Fibroblast of villous mesenchyme (primary cell): ENCODE measurements around the gene CAPN9. TPM values are rescaled to one million over a fixed set of nuclear protein-coding genes. Genes with fewer than 3 reads are reported as not detected.

ENCODE experiments used
- DNase-seq: peaks from one replicate; pipeline ENCODE4 v3.0.0-alpha.2; 2010; ENCODE audit warnings: low read depth
- H3K4me3 ChIP-seq: 2 replicates; pipeline ENCODE4 v1.5.1; 2011; ENCODE audit warnings: low read depth, mild to moderate bottlenecking, low read length
- total RNA-seq: library from RNA; depleted of rRNA; stranded (reverse); fragments of >200 nt; gene quantifications from 2 replicates; pipeline ENCODE4 v1.2.3, GENCODE V29; 2012
- TF ChIP-seq, protein P1 (sequence below): IDR thresholded peaks from 2 replicates; pipeline ENCODE4 v1.5.1; 2012; ENCODE audit warnings: low read depth, mild to moderate bottlenecking, low read length; ENCODE audit not compliant: insufficient read depth

CAPN9 gene
- total RNA-seq, 1 donor = not detected

GRCh38 chr1:230807029-230807428 is 59.8 kb downstream of the CAPN9 start:
- TF ChIP-seq, protein P1, sequence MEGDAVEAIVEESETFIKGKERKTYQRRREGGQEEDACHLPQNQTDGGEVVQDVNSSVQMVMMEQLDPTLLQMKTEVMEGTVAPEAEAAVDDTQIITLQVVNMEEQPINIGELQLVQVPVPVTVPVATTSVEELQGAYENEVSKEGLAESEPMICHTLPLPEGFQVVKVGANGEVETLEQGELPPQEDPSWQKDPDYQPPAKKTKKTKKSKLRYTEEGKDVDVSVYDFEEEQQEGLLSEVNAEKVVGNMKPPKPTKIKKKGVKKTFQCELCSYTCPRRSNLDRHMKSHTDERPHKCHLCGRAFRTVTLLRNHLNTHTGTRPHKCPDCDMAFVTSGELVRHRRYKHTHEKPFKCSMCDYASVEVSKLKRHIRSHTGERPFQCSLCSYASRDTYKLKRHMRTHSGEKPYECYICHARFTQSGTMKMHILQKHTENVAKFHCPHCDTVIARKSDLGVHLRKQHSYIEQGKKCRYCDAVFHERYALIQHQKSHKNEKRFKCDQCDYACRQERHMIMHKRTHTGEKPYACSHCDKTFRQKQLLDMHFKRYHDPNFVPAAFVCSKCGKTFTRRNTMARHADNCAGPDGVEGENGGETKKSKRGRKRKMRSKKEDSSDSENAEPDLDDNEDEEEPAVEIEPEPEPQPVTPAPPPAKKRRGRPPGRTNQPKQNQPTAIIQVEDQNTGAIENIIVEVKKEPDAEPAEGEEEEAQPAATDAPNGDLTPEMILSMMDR = no peak

DNA sequence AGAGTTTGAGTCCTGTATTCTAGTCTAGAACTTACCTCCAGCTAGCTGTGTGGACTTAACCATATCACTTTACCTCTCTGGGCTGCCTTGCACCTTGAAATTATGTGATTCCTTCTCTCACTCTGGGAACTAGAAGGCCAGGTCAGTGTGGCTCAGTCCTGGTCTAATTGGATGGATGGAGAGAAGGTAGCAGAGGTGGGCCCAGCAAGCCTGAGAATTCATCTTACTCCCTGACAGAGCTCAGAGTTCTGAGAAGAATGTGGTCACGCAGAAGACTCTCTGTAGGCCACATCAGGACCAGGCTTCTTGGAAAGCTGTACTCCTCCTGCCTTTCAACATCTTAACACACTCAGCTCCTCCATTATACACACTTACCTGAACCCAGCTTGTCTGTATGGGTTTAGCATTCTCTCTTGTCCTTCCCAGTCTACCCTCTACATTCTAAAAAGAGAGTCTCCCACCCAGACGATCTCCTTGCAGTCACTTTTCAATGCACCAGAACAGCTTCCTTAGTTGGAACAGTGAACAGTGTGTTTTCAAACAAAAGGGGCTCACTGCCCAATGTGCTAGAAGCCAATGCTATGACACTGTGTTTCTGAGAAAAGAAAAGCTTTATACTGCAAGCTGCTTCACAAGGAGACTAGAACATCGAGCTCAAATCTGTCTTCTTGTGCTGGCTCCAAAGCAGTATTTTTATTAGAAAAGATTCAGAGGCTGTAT is 60.5 kb downstream of the CAPN9 start:
- no peak for DNase-seq

More at GRCh38 chr1:230807029-230807428, 59.8 kb downstream of the CAPN9 start:
- no peak for DNase-seq
- no peak overlapping the region for H3K4me3 ChIP-seq

DNA sequence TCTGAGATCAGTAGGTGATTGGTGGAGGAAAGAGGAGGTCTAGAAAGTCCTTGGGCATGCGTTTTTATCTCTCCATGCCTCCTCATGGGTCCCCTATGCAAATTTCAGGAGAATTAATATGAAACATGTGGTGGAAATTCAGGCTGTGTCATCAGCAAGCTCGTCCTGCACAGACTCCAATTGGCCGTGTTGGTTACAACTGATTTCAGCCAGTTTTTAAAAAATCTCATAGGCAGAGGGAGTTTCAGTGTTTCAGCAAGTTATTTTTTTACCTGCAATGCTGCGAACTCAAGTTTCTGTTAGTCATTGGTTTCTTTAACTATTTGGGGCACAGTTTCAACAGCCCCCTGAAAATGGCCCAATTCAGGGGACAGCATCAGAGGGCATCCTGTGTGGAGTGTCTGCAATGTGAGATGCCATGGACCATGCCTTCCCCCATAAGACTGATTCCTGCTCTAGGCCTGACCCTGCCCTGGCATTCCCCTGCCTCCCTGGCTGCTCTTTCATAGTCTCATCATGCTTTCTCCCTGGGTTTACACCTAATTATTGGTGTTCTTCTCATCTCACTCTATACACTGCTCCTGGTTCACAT is 61.2 kb downstream of the CAPN9 start:
- no peak overlapping the region for H3K4me3 ChIP-seq
- DNase-seq = no peak
- TF ChIP-seq, protein P1 = no peak

More for the DNA sequence above, 60.5 kb downstream of the CAPN9 start:
- TF ChIP-seq, protein P1 = no peak
- no peak overlapping the region for H3K4me3 ChIP-seq

DNA sequence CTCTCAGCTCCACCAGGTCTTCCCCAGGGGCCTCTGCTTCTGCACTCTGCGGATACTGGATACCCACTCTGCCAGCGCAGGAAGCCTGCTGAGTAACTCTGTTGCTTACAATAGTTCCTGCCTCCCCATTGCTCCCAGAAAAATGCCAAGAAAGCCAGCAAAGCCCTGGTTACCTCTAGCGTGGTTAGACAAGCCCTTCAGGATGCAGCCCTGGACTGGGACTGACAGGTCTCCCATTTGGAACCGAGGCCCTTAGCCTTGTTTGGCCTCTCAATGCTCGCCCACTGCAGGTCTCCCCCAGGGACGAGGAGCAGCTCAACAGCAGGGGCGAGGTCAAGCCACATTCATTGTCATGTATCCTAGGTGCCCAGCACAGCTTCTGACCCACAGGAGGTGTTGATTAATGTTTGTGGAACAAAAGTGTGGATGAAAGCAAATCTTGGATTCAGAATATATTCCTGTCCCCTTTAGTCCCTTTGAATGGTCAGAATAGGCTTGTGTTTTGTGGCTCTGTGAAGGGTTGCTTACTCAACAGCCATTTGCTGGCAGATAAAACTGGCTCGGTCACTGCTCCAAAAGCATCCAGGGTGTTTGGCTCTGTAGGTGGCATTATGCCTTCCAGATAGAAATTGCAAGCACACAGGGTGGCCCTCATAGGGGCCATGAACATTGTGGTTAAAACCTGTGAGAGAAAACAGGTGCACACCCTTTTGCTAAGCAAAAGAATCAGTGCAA is 62.2 kb downstream of the CAPN9 start:
- H3K4me3 ChIP-seq = no peak overlapping the region
- DNase-seq = no peak
- TF ChIP-seq, protein P1 = no peak

DNA sequence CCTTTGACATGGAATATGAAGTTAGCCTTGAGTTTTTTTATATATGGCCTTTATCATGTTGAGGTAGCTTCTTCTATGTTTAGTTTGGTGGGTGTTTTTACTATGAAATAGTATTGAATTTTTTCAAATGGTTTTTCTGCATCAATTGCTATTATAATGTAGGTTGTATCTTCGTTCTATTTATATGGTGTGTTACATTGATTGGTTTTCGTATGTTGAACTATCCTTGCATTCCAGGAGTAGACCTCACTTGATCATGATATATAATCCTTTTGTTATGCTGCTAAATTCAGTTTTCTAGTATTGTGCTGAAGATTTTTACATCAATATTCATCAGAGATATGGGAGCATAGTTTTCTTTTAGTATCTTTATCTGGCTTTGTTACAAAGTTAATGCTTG is 65.4 kb downstream of the CAPN9 start:
- TF ChIP-seq, protein P1 = no peak
- no peak for DNase-seq
- no peak overlapping the region for H3K4me3 ChIP-seq

GRCh38 chr1:230814949-230815692 is 67.9 kb downstream of the CAPN9 start:
- DNase-seq = no peak
- TF ChIP-seq, protein P1 = no peak
- H3K4me3 ChIP-seq = no peak overlapping the region
